SK-N-SH (cell line): ENCODE measurements around the gene JPH2. TPM values are rescaled to one million over a fixed set of nuclear protein-coding genes. Genes with fewer than 3 reads are reported as not detected.

Experiments used
- CTCF ChIA-PET: fragments of 300-600, 350-600 bp; formaldehyde crosslinking; extraction: SDS; loops from one replicate; lab custom pipeline; 2021; lab: Yijun Ruan, JAX
- POLR2A ChIA-PET: fragments of 350-600 bp; sonication (Branson Sonifier 250); formaldehyde crosslinking; extraction: SDS; loops from one replicate; lab custom pipeline; 2020; ENCODE audit warnings: antibody characterized with exemption, inconsistent platforms; lab: Yijun Ruan, JAX
- DNase-seq: peaks from one replicate; pipeline ENCODE4 v3.0.0; 2012
- H2AFZ ChIP-seq: fragments of 200-600 bp; sonication (generic); 2 replicates; pipeline ENCODE4 v1.8.1; 2016; ENCODE audit warnings: antibody characterized with exemption, mild to moderate bottlenecking, low read depth
- H3F3A ChIP-seq: fragments of 200-600 bp; sonication (generic); replicated peaks from 2 replicates; pipeline ENCODE3; 2016; ENCODE audit warnings: antibody characterized with exemption, mild to moderate bottlenecking; ENCODE audit not compliant: insufficient read depth
- H3K27ac ChIP-seq, 2 experiments: fragments of 200-500 bp in 1 of 2; fragments of 200-600 bp in 1 of 2; sonication (Bioruptor generic) in 1 of 2; sonication (generic), shearing (Covaris generic) in 1 of 2; 2 replicates each; pipeline versions ENCODE4 v1.5.1 to v1.6.1; 2014 to 2016; ENCODE audit warnings: low read depth in 2 of 2, inconsistent platforms in 1 of 2, low read length in 1 of 2, mild to moderate bottlenecking in 1 of 2, mixed read lengths in 1 of 2
- H3K27me3 ChIP-seq: fragments of 200-600 bp; sonication (generic), shearing (Covaris generic); 2 replicates; pipeline ENCODE4 v1.6.1; 2016; ENCODE audit warnings: mixed run types; ENCODE audit not compliant: insufficient read depth
- H3K36me3 ChIP-seq, 2 experiments: fragments of 200-500 bp in 1 of 2; fragments of 200-600 bp in 1 of 2; sonication (Bioruptor generic) in 1 of 2; sonication (generic) in 1 of 2; replicated peaks in 1 of 2; 2 replicates each; pipeline versions ENCODE3 to v1.5.1; 2014 to 2016; ENCODE audit warnings: low read length in 1 of 2, mild to moderate bottlenecking in 1 of 2; ENCODE audit not compliant: insufficient read depth in 2 of 2, control insufficient read depth in 1 of 2
- H3K4me1 ChIP-seq, 2 experiments: fragments of 200-500 bp in 1 of 2; fragments of 200-600 bp in 1 of 2; sonication (Bioruptor generic) in 1 of 2; sonication (generic), shearing (Covaris generic) in 1 of 2; 2 replicates each; pipeline versions ENCODE4 v1.5.1 to v1.6.1; 2014 to 2016; ENCODE audit warnings: low read depth in 1 of 2, low read length in 1 of 2, mixed run types in 1 of 2; ENCODE audit not compliant: insufficient read depth in 2 of 2, control insufficient read depth in 1 of 2
- H3K4me2 ChIP-seq: fragments of 200-600 bp; sonication (generic), shearing (Covaris generic); 2 replicates; pipeline ENCODE4 v1.6.1; 2017; ENCODE audit warnings: mixed run types
- H3K4me3 ChIP-seq, 2 experiments: fragments of 200-500 bp in 1 of 2; fragments of 200-600 bp in 1 of 2; sonication (Bioruptor generic) in 1 of 2; sonication (generic), shearing (Covaris generic) in 1 of 2; 2 replicates each; pipeline versions ENCODE4 v1.5.1 to v1.8.1; 2014 to 2016; ENCODE audit warnings: low read depth in 2 of 2, inconsistent platforms in 1 of 2, low read length in 1 of 2, mild to moderate bottlenecking in 1 of 2, mixed read lengths in 1 of 2, moderate library complexity in 1 of 2
- H3K79me2 ChIP-seq: fragments of 200-600 bp; sonication (generic); 2 replicates; pipeline ENCODE4 v1.8.1; 2017; ENCODE audit warnings: mild to moderate bottlenecking; ENCODE audit not compliant: insufficient read depth
- H3K9ac ChIP-seq: fragments of 200-600 bp; sonication (generic); 2 replicates; pipeline ENCODE4 v1.6.1; 2017; ENCODE audit warnings: mixed run types
- H3K9me2 ChIP-seq: fragments of 200-600 bp; sonication (generic); 2 replicates; pipeline ENCODE4 v1.6.1; 2017; ENCODE audit warnings: mixed run types
- H3K9me3 ChIP-seq: fragments of 200-600 bp; sonication (generic); 2 replicates; pipeline ENCODE4 v1.6.1; 2017; ENCODE audit warnings: mixed run types, mild to moderate bottlenecking, moderate library complexity
- H4K20me1 ChIP-seq: fragments of 200-600 bp; sonication (generic); 2 replicates; pipeline ENCODE4 v1.6.1; 2017; ENCODE audit warnings: mild to moderate bottlenecking, mixed run types; ENCODE audit not compliant: insufficient read depth
- CHD2 ChIP-seq: fragments of 150-350 bp; IDR thresholded peaks from 2 replicates; pipeline ENCODE4 v1.6.1; 2018; ENCODE audit warnings: low read length; ENCODE audit not compliant: partially characterized antibody
- CTCF ChIP-seq: fragments of 200-600 bp; sonication (generic); IDR thresholded peaks from 2 replicates; pipeline ENCODE4 v1.6.1; 2017; ENCODE audit warnings: antibody characterized with exemption, mild to moderate bottlenecking, moderate library complexity
- ELF1 ChIP-seq: IDR thresholded peaks from 2 replicates; pipeline ENCODE4 v1.4.0; 2012
- FOXJ3 ChIP-seq: sonication (generic); formaldehyde crosslinking; IDR thresholded peaks from 2 replicates; pipeline ENCODE4 v1.5.1; 2020; ENCODE audit warnings: mild to moderate bottlenecking, missing genetic modification reagents
- FOXM1 ChIP-seq: IDR thresholded peaks from 2 replicates; pipeline ENCODE4 v1.4.0; 2012; ENCODE audit warnings: low read depth, mild to moderate bottlenecking
- GABPA ChIP-seq: IDR thresholded peaks from 2 replicates; pipeline ENCODE4 v1.4.0; 2012; ENCODE audit warnings: low read depth, mild to moderate bottlenecking
- MEF2A ChIP-seq: IDR thresholded peaks from 2 replicates; pipeline ENCODE4 v1.4.0; 2012; ENCODE audit warnings: low read depth, borderline replicate concordance
- MXI1 ChIP-seq: IDR thresholded peaks from 2 replicates; pipeline ENCODE4 v1.6.1; 2012; ENCODE audit warnings: mild to moderate bottlenecking, low read depth, low read length, improper control_type of control experiment
- POLR2AphosphoS5 ChIP-seq: IDR thresholded peaks from 2 replicates; pipeline ENCODE4 v1.6.1; 2012; ENCODE audit warnings: low read depth, low read length
- RAD21 ChIP-seq: IDR thresholded peaks from 2 replicates; pipeline ENCODE4 v1.6.1; 2012; ENCODE audit warnings: mild to moderate bottlenecking, low read length
- RCOR1 ChIP-seq: fragments of 150-350 bp; IDR thresholded peaks from 2 replicates; pipeline ENCODE4 v1.6.1; 2017; ENCODE audit warnings: antibody characterized with exemption, low read length
- RXRA ChIP-seq: IDR thresholded peaks from 2 replicates; pipeline ENCODE4 v1.4.0; 2012; ENCODE audit warnings: low read depth, mild to moderate bottlenecking, borderline replicate concordance
- SMC3 ChIP-seq: IDR thresholded peaks from 2 replicates; pipeline ENCODE4 v1.6.1; 2012; ENCODE audit warnings: low read depth, low read length, improper control_type of control experiment
- TCF12 ChIP-seq: IDR thresholded peaks from 2 replicates; pipeline ENCODE4 v1.4.0; 2012
- TEAD4 ChIP-seq: IDR thresholded peaks from 2 replicates; pipeline ENCODE4 v1.4.0; 2012; ENCODE audit warnings: mild to moderate bottlenecking, borderline replicate concordance; ENCODE audit not compliant: insufficient read depth
- USF1 ChIP-seq: IDR thresholded peaks from 2 replicates; pipeline ENCODE4 v1.4.0; 2012; ENCODE audit warnings: low read depth, borderline replicate concordance
- ZBTB33 ChIP-seq: IDR thresholded peaks from 2 replicates; pipeline ENCODE4 v1.4.0; 2012; ENCODE audit warnings: low read depth, borderline replicate concordance
- WGBS: methylation state at CpG from one replicate; pipeline ENCODE4 v1.1.6; 2017; ENCODE audit warnings: low lambda C conversion rate; 5-methylcytosine and 5-hydroxymethylcytosine counted together
- polyA plus RNA-seq, 3 experiments: library from polyadenylated mRNA; depleted of rRNA; stranded (reverse); fragments of >200 nt; gene quantifications; 2 replicates each; pipeline ENCODE4 v1.2.3, GENCODE V29; 2012

JPH2 gene
- polyA plus RNA-seq, 1 of the 3 experiments (the other 2 are of a cell fraction): 0.67 TPM

GRCh38 chr20:44231193-44231592 lies 44.2 kb upstream of the JPH2 start (continued):
- TF ChIP-seq SMC3: no peak
- no peak for TF ChIP-seq CHD2
- no peak for TF ChIP-seq TEAD4
- no peak for TF ChIP-seq FOXM1

GRCh38 chr20:44228465-44229258 lies 41.7 kb upstream of the JPH2 start:
- H4K20me1 ChIP-seq: no peaks in the 10 kb centered on the region
- TF ChIP-seq USF1 (no peak), FOXJ3 (CRISPR knock-in tag) (no peak), SMC3 (no peak), TCF12 (no peak), POLR2AphosphoS5 (no peak), RXRA (no peak), TEAD4 (no peak), RAD21 (no peak), GABPA (no peak), ELF1 (no peak)
- ChIA-PET POLR2A (no interaction called here), CTCF (interaction anchor here (1.0 to 6.1 kb wide), 3 partner anchors 9 to 156 kb away, joined by 3 to 42 read pairs (median 8); partner anchors contain the start of gene FITM2)
- WGBS: 74% methylated on average over 16 of the region's 17 CpGs
- DNase-seq: no peak
- H3K4me3 ChIP-seq: no peak overlapping the region
- no peaks in the 10 kb centered on the region for H3K9me2 ChIP-seq
- no peak overlapping the region for H3K27ac ChIP-seq
- H3K4me2 ChIP-seq: no peak overlapping the region
- H3K4me1 ChIP-seq: no peaks in the 10 kb centered on the region
- no peak overlapping the region for H2AFZ ChIP-seq
- no peak overlapping the region for H3K9ac ChIP-seq
- H3F3A ChIP-seq: no peaks in the 10 kb centered on the region
- H3K9me3 ChIP-seq: no peaks in the 10 kb centered on the region
- H3K36me3 ChIP-seq: no peaks in the 10 kb centered on the region
- no peaks in the 10 kb centered on the region for H3K79me2 ChIP-seq
- no peaks in the 10 kb centered on the region for H3K27me3 ChIP-seq

- no peak overlapping the region for H3K4me3 ChIP-seq
- H3K4me1 ChIP-seq: peaks cover 0 to 12% of the 10 kb centered on the region in 2 experiments; a peak in 1 of 4 replicates
- H3K4me2 ChIP-seq: no peak overlapping the region
- H3K27me3 ChIP-seq: no peaks in the 10 kb centered on the region
- H3K9me3 ChIP-seq: no peaks in the 10 kb centered on the region
- H4K20me1 ChIP-seq: no peaks in the 10 kb centered on the region
- no peaks in the 10 kb centered on the region for H3K79me2 ChIP-seq
- no peak for DNase-seq
- H3K36me3 ChIP-seq: no peaks in the 10 kb centered on the region
- H3K27ac ChIP-seq: no peak overlapping the region
- H3F3A ChIP-seq: no peaks in the 10 kb centered on the region
- ChIA-PET CTCF (interaction anchor here (1.0 to 5.9 kb wide), 8 partner anchors 9 to 160 kb away, joined by 3 to 34 read pairs (median 6); partner anchors contain the start of gene FITM2), POLR2A (no interaction called here)
- 71% methylated on average over 5 of the region's 5 CpGs for WGBS
- H3K9ac ChIP-seq: no peak overlapping the region
- no peaks in the 10 kb centered on the region for H3K9me2 ChIP-seq
- no peak overlapping the region for H2AFZ ChIP-seq
- TF ChIP-seq ZBTB33: no peak
- TF ChIP-seq CHD2: no peak
- no peak for TF ChIP-seq MXI1
- no peak for TF ChIP-seq MEF2A
- TF ChIP-seq RCOR1: no peak
- TF ChIP-seq GABPA: no peak
- TF ChIP-seq TCF12: no peak
- TF ChIP-seq CTCF: no peak
Measured at GRCh38 chr20:44224637-44225036, 37.6 kb upstream of the JPH2 start.
